Thyroid gland (tissue), 4 donors: Measurements from ENCODE around the gene SMCO2.

ENCODE experiments used
- POLR2A ChIP-seq, 2 donors: fragments of 450-650 bp; IDR thresholded peaks; one replicate each; pipeline ENCODE4 v1.6.1; 2017; ENCODE audit warnings: antibody characterized with exemption in 2 of 2, mild to moderate bottlenecking in 2 of 2, moderate library complexity in 1 of 2
- TF ChIP-seq, protein P1 (sequence below), 6 experiments: fragments of 200-600 bp in 3 of 6; fragments of 450-650 bp in 3 of 6; sonication (generic) in 3 of 6; IDR thresholded peaks; one replicate each; pipeline ENCODE4 v1.5.1; 2016 to 2019; ENCODE audit warnings: antibody characterized with exemption in 6 of 6, mild to moderate bottlenecking in 2 of 6, inconsistent platforms in 1 of 6, moderate library complexity in 1 of 6

DNA sequence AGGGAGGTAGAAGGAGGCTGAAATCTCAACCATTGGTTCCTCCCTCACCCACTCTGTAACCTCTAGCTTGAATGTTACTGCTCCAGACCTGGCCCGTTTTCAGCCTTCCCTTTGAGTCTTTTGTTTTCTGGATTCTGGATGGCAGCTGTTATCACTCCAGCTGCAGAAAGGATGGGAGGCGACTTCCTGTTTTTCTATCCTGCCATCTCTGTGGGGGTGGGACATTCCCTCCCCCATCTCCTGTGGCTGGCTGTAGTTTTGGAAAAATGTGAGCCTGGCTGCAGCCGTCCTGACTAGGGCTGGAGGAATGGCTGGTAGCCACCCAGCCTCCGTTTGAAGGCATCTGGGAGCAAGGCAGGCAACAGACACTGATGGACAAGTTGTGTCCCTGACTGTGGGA lies 74.5 kb downstream of the SMCO2 start:
- TF ChIP-seq, protein P1, sequence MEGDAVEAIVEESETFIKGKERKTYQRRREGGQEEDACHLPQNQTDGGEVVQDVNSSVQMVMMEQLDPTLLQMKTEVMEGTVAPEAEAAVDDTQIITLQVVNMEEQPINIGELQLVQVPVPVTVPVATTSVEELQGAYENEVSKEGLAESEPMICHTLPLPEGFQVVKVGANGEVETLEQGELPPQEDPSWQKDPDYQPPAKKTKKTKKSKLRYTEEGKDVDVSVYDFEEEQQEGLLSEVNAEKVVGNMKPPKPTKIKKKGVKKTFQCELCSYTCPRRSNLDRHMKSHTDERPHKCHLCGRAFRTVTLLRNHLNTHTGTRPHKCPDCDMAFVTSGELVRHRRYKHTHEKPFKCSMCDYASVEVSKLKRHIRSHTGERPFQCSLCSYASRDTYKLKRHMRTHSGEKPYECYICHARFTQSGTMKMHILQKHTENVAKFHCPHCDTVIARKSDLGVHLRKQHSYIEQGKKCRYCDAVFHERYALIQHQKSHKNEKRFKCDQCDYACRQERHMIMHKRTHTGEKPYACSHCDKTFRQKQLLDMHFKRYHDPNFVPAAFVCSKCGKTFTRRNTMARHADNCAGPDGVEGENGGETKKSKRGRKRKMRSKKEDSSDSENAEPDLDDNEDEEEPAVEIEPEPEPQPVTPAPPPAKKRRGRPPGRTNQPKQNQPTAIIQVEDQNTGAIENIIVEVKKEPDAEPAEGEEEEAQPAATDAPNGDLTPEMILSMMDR (IDR thresholded peaks at IDR 0.05), result no peak
- TF ChIP-seq POLR2A (IDR thresholded peaks at IDR 0.05), result peak in 1 of 2 donors; percentile 29
